IMR-90 (cell line): ENCODE data around the gene ATP8B4. TPM values are rescaled to one million over a fixed set of nuclear protein-coding genes. Genes with fewer than 3 reads are reported as not detected.

Experiments used
- ATAC-seq: fragments of 200-7000 bp; cut with Tn5 transposase; 2 replicates; pipeline ENCODE4 v1.9.1; 2020; ENCODE audit warnings: low read depth, mild to moderate bottlenecking, moderate library complexity
- BruUV-seq: library from RNA; stranded (reverse); fragments of 400-500 nt; replicated peaks from 2 replicates; lab custom pipeline; 2021; lab: Mats Ljungman, UMichigan
- CTCF ChIA-PET: fragments of 300-600 bp; formaldehyde crosslinking; extraction: SDS; loops from one replicate; lab custom pipeline; 2021; ENCODE audit warnings: antibody characterized with exemption; lab: Yijun Ruan, JAX
- POLR2A ChIA-PET: fragments of 300-600 bp; sonication (Branson Sonifier 250); formaldehyde crosslinking; loops from one replicate; lab custom pipeline; 2022; ENCODE audit warnings: antibody characterized with exemption; ENCODE audit not compliant: unreplicated experiment; lab: Charles Lee
- DNase-seq: peaks from one replicate; pipeline ENCODE4 v3.0.0; 2013
- H2AFZ ChIP-seq: replicated peaks from 2 replicates; pipeline ENCODE3; 2013; ENCODE audit warnings: low read length, mild to moderate bottlenecking; ENCODE audit not compliant: poor library complexity
- H2AK5ac ChIP-seq: 2 replicates; pipeline ENCODE4 v1.6.1; 2013; ENCODE audit warnings: low read depth, low read length, inconsistent platforms
- H2AK9ac ChIP-seq: replicated peaks from 2 replicates; pipeline ENCODE3; 2013; ENCODE audit warnings: mild to moderate bottlenecking, low read depth, low read length, moderate library complexity; ENCODE audit not compliant: poor library complexity
- H2BK120ac ChIP-seq: 2 replicates; pipeline ENCODE4 v1.6.1; 2013; ENCODE audit warnings: low read depth, low read length, inconsistent platforms
- H2BK15ac ChIP-seq: 3 replicates; pipeline ENCODE4 v1.6.1; 2013; ENCODE audit warnings: low read depth, low read length, inconsistent platforms
- H2BK20ac ChIP-seq: 2 replicates; pipeline ENCODE4 v1.6.1; 2013; ENCODE audit warnings: low read depth, mild to moderate bottlenecking, inconsistent platforms, low read length, moderate library complexity
- H2BK5ac ChIP-seq: 2 replicates; pipeline ENCODE4 v1.6.1; 2013; ENCODE audit warnings: mild to moderate bottlenecking, low read depth, low read length, inconsistent platforms; ENCODE audit not compliant: poor library complexity, severe bottlenecking
- H3K14ac ChIP-seq: replicated peaks from 2 replicates; pipeline ENCODE4 v1.6.1; 2013; ENCODE audit warnings: low read depth, low read length, inconsistent platforms
- H3K18ac ChIP-seq: 2 replicates; pipeline ENCODE4 v1.6.1; 2013; ENCODE audit warnings: low read depth, low read length, control low read depth
- H3K23ac ChIP-seq: 2 replicates; pipeline ENCODE4 v1.6.1; 2013; ENCODE audit warnings: low read depth, low read length, inconsistent platforms
- H3K27ac ChIP-seq: 2 replicates; pipeline ENCODE4 v1.5.1; 2013; ENCODE audit warnings: mild to moderate bottlenecking, control low read depth, low read length; ENCODE audit not compliant: insufficient read depth
- H3K27me3 ChIP-seq: 2 replicates; pipeline ENCODE4 v1.6.1; 2013; ENCODE audit warnings: low read length; ENCODE audit not compliant: control insufficient read depth, insufficient read depth
- H3K36me3 ChIP-seq: 2 replicates; pipeline ENCODE4 v1.6.1; 2013; ENCODE audit warnings: low read length, mixed read lengths; ENCODE audit not compliant: control insufficient read depth, insufficient read depth
- H3K4ac ChIP-seq: 2 replicates; pipeline ENCODE4 v1.6.1; 2013; ENCODE audit warnings: low read depth, low read length, inconsistent platforms
- H3K4me1 ChIP-seq: 2 replicates; pipeline ENCODE4 v1.6.1; 2013; ENCODE audit warnings: low read length, mixed read lengths; ENCODE audit not compliant: control insufficient read depth, insufficient read depth
- H3K4me2 ChIP-seq: 2 replicates; pipeline ENCODE4 v1.6.1; 2013; ENCODE audit warnings: low read depth, mild to moderate bottlenecking, control low read depth, low read length, moderate library complexity
- H3K4me3 ChIP-seq: 2 replicates; pipeline ENCODE4 v1.5.1; 2013; ENCODE audit warnings: low read depth, mild to moderate bottlenecking, control low read depth, low read length, moderate library complexity; ENCODE audit not compliant: insufficient read depth
- H3K56ac ChIP-seq: 2 replicates; pipeline ENCODE4 v1.6.1; 2013; ENCODE audit warnings: low read length, inconsistent platforms; ENCODE audit not compliant: insufficient read depth; ENCODE audit errors: extremely low read depth
- H3K79me1 ChIP-seq, 2 experiments: 2 replicates each; pipeline ENCODE4 v1.6.1; 2013; ENCODE audit warnings: low read length in 2 of 2, inconsistent platforms in 1 of 2, low read depth in 1 of 2
- H3K9ac ChIP-seq: 2 replicates; pipeline ENCODE4 v1.6.1; 2013; ENCODE audit warnings: low read depth, low read length, control low read depth
- H3K9me1 ChIP-seq: 2 replicates; pipeline ENCODE4 v1.6.1; 2013; ENCODE audit warnings: low read length, inconsistent platforms; ENCODE audit not compliant: insufficient read depth
- H3K9me3 ChIP-seq: 2 replicates; pipeline ENCODE4 v1.6.1; 2013; ENCODE audit warnings: low read length; ENCODE audit not compliant: control insufficient read depth, insufficient read depth
- H4K20me1 ChIP-seq: 2 replicates; pipeline ENCODE4 v1.6.1; 2013; ENCODE audit warnings: low read length, inconsistent platforms; ENCODE audit not compliant: insufficient read depth
- H4K5ac ChIP-seq: 2 replicates; pipeline ENCODE4 v1.6.1; 2013; ENCODE audit warnings: mild to moderate bottlenecking, low read depth, low read length, control low read depth
- H4K8ac ChIP-seq, 2 experiments: 2 replicates each; pipeline ENCODE4 v1.6.1; 2013; ENCODE audit warnings: low read depth in 2 of 2, low read length in 2 of 2, control low read depth in 1 of 2, inconsistent platforms in 1 of 2
- H4K91ac ChIP-seq: 2 replicates; pipeline ENCODE4 v1.6.1; 2013; ENCODE audit warnings: low read depth, low read length, inconsistent platforms; ENCODE audit not compliant: insufficient read depth
- CEBPB ChIP-seq: IDR thresholded peaks from 2 replicates; pipeline ENCODE4 v1.6.1; 2012; ENCODE audit warnings: low read depth, low read length, improper control_type of control experiment
- SMC3 ChIP-seq: fragments of 150-350 bp; IDR thresholded peaks from 2 replicates; pipeline ENCODE4 v1.6.1; 2016; ENCODE audit warnings: low read depth, mild to moderate bottlenecking, antibody characterized with exemption, low read length, moderate library complexity
- WGBS, 2 experiments: methylation state at CpG; one replicate each; pipeline versions ENCODE4 v1.1.5 to v1.1.7; 2013; ENCODE audit warnings: missing lambda C conversion rate in 2 of 2; ENCODE audit not compliant: insufficient read length in 1 of 2; ENCODE audit errors: extremely low coverage in 2 of 2; 5-methylcytosine and 5-hydroxymethylcytosine counted together
- dilution Hi-C: fragments of 300-500 bp; cut with HindIII; formaldehyde crosslinking; loops from one replicate; pipeline ENCODE4 v1.14.3; 2018; ENCODE audit warnings: low sequenced_read_pairs; ENCODE audit not compliant: unreplicated experiment
- in situ Hi-C: fragments of 300-500 bp; cut with MboI; formaldehyde crosslinking; loops from 3 replicates; pipeline ENCODE4 v1.14.3; 2019; ENCODE audit warnings: low sequenced_read_pairs, inconsistent platforms, mixed read lengths
- intact Hi-C: fragments of 100-400 bp; cut with micrococcal nuclease; formaldehyde crosslinking; loops from 2 replicates; pipeline ENCODE4 v1.10.0; 2022
- polyA plus RNA-seq, 3 experiments: library from polyadenylated mRNA; depleted of rRNA; stranded (reverse); fragments of >200 nt; gene quantifications; 2 replicates each; pipeline ENCODE4 v1.2.3, GENCODE V29; 2012; ENCODE audit warnings: low replicate concordance in 1 of 3
- total RNA-seq: library from RNA; depleted of rRNA; stranded (reverse); fragments of >200 nt; gene quantifications from 2 replicates; pipeline ENCODE4 v1.2.3, GENCODE V29; 2012

ATP8B4 gene
- total and polyA plus RNA-seq, 2 of the 4 experiments (the other 2 are of a cell fraction) = 0.12 to 0.54 TPM

- Histone ChIP-seq H2BK15ac (peak overlapping the region; percentile 43; the same call in 1 of the 3 replicates), H3K56ac (no peak overlapping the region), H3K14ac (peak overlapping the region; percentile 24; the same call in 1 of the 2 replicates), H3K4me1 (peaks cover 6% of the 10 kb centered on the region), H2BK20ac (peak overlapping the region; percentile 48; the same call in 1 of the 2 replicates), H3K9me3 (no peaks in the 10 kb centered on the region; the same call in 1 of the 2 replicates), H3K9me1 (0 out of 2 replicates have a peak, but pooled peaks cover 3% of the 10 kb centered on the region), H4K8ac (peak overlapping the region; percentile 4 to 64; a peak in 2 of 4 replicates), H2AK5ac (no peak overlapping the region), H3K23ac (peak overlapping the region; percentile 39; the same call in 1 of the 2 replicates), H4K91ac (peak overlapping the region; percentile 72), H3K79me1 (no peaks in the 10 kb centered on the region), H3K18ac (peak overlapping the region; percentile 22; the same call in 1 of the 2 replicates), H4K5ac (0 out of 2 replicates have a peak overlapping the region, but pooled peaks have one; percentile 14), H2AK9ac (no peak overlapping the region), H2AFZ (peak overlapping the region; percentile 25), H3K36me3 (no peaks in the 10 kb centered on the region), H3K4ac (peak overlapping the region; percentile 74; the same call in 1 of the 2 replicates), H3K9ac (no peak overlapping the region), H3K27me3 (no peaks in the 10 kb centered on the region), H3K4me3 (no peak overlapping the region), H2BK5ac (peak overlapping the region; percentile 88), H4K20me1 (no peaks in the 10 kb centered on the region), H3K27ac (peak overlapping the region; percentile 60), H3K4me2 (peak overlapping the region; percentile 47), H2BK120ac (peak overlapping the region; percentile 16; the same call in 1 of the 2 replicates)
- POLR2A ChIA-PET = no interaction called here
- no TSS peak for BruUV-seq
- DNase-seq (peak; percentile 87), ATAC-seq (peak; percentile 92)
- WGBS, 2 experiments = no CpG with 5 or more reads among the region's 1 CpG
- intact Hi-C loops = no loop called here
- TF ChIP-seq SMC3 = no peak
- peak; percentile 86 for TF ChIP-seq CEBPB
- dilution Hi-C loops = no loop called here
- in situ Hi-C loops = no loop called here
- CTCF ChIA-PET = no interaction called here
Measured at GRCh38 chr15:50166216-50166615, 47.2 kb upstream of the ATP8B4 start.
